Fibroblast of skin of scalp (primary cell): Measurements from ENCODE around the gene DPYSL4.
"Not testable (repeated sequence)": the region's sequence is repeated elsewhere in the genome, so short reads cannot be mapped to it uniquely, and the experiment has no call there.

Experiments used
- DNase-seq: peaks from one replicate; pipeline ENCODE4 v3.0.0-alpha.2; 2013

Gene DPYSL4

DNA sequence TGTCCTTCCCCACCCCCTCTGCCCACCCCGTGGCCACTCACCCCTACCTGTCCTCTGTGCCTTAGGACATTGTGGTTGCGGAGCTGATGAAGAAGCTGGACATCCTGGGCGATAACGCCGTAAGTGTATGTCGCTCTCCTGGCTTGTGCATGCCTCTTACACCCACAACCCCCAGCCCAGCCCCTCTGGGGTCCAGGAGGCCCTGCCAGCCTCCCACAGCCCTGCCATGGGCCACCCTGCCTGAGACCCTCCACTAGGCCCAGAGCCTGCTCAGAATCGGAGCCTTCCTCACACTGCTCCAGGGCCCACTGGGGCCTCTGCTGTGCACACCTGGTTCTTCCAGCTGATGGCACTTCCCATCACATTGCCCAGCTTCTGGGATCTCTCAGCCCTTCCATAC is 36.8 kb upstream of the DPYSL4 start:
- no peak for DNase-seq

DNA sequence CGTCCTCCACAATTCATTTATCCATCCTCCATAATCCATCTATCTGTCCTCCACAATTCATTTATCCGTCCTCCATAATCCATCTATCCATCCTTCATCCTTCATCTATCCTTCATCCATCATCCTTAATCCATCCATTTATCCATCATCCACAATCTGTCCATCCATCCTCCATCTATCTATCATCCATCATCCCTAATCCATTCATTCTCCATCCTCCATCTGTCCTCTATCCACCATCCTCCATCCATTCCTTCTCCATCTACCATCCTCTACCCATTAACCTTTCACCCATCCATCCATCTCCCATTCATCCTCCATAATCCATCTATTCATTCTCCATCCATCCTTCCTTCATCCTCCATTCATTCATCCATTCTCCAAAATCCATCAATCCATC is 36.0 kb upstream of the DPYSL4 start:
- no peak for DNase-seq

DNA sequence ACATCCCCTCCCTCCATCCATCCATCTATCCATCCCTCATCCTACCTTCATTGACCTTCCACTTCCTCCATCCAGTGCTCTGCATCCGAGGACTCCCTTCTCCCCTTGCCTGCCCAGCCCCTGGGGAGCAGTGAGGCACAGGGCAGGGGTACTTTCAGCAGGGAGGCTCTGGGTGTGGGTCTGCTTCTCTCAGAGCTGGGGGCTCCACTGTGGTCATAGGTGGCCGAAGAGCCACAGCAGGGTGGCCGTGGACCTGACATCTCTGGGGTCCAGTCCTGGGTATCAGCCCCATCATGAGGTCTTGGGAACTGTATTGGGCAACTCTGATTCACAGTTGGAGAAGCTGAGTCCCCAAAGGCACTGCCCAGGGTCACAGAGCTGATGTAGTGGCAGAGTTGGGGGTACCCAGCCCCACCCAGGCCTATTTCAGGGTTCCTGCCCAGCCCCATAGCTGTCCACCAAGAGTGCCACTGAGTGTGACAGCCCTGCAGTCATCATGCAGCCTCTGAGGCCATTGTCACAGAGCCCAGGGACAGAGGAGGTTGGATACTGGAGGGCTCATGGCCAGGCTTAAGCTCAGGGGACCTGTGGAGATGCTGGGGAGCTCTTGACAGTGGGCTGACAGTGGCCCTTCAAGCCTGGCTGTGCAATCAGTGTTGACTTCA is 35.3 kb upstream of the DPYSL4 start:
- DNase-seq, result no peak

GRCh38 chr10:132151951-132152505 is 34.7 kb upstream of the DPYSL4 start:
- DNase-seq, result no peak

GRCh38 chr10:132152896-132153580 is 33.7 kb upstream of the DPYSL4 start:
- no peak for DNase-seq

GRCh38 chr10:132153616-132154217 is 33.0 kb upstream of the DPYSL4 start:
- no peak for DNase-seq

DNA sequence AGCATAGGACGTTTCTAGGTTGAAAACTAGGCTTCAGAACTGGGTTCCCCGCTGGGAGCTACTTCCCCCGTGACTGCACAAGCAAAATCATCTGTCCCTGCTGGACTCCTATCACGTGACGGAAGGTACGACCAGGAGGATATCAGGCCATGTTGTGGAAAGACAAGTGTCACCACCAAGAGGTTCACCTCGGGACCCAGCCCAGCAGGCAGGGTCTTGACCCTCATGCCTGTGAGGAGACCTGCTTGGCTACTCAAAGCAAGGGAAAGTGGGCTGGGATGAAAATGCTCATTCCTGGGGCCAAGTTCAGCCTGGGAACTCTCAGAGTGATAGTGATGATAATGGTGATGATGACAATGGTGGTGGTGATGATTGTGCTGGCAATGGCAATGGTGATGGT is 32.3 kb upstream of the DPYSL4 start:
- no peak for DNase-seq

DNA sequence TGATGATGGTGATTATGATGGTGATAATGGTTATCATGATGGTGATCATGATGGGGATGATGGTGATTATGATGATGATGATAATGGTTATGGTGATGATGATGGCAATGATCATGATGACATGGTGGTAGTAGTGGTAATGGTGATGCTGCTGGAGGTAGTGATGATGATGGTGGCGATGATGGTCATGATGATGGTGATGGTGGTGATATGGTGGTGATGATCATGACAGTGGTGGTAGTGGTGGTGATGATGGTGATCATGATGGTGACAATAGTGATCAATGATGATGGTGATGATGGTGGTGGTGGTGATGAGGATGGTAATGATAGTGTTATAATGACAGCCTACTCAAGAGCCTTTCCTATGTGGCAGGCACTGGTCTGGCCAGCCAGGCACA is 31.8 kb upstream of the DPYSL4 start:
- no peak for DNase-seq

DNA sequence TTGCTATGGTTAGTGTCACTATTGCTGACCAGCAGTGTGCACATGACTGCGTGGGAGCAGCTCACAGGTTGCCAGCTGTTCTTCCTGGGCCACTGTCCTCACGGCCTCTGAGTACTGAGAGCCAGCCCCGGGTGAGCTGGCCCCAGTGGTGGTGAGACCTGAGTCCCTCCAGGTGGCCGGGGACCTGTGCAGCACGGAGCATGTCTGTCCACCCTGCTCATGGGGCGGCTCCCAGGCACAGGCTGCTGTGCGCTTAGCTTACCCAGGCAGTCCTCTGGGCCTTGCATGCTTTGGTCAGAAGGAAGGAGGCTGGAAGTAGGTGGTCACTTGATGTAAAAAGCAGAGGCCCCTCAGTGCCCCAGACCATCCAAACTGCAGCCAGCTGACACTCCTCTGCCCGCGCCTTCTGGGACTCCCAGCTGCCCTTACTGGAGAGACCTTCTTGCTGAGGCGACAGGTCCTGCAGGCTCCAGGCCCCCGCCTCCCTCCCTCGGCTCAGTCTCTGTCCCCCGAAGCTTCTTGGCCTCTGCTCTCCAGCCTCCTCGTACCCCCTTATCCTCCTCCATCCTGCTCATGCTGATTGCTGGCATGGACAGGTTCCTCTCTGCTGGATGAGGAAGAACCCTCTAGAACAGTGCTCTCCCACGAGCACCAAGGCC is 30.9 kb upstream of the DPYSL4 start:
- no peak for DNase-seq

GRCh38 chr10:132156382-132156781 is 30.4 kb upstream of the DPYSL4 start:
- no peak for DNase-seq

- no peak for DNase-seq
Measured at GRCh38 chr10:132157101-132157500, 29.6 kb upstream of the DPYSL4 start.

- no peak for DNase-seq
Measured at GRCh38 chr10:132158122-132158741, 28.5 kb upstream of the DPYSL4 start.

DNA sequence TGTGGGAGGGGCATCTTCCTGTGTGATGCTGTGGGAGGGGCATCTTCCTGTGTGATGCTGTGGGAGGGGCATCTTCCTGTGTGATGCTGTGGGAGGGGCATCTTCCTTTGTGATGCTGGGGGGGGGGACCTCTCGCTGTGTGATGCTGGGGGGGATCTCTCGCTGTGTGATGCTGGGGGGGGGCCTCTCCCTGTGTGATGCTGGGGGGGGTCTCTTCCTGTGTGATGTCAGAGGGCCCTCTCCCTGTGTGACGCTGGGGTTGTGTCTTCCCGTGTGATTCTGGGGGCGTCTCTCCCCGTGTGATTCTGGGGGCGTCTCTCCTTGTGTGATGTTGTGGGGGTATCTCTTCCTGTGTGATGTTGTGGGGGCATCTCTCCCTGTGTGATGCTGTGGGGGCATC is 27.9 kb upstream of the DPYSL4 start:
- DNase-seq, result no peak

DNA sequence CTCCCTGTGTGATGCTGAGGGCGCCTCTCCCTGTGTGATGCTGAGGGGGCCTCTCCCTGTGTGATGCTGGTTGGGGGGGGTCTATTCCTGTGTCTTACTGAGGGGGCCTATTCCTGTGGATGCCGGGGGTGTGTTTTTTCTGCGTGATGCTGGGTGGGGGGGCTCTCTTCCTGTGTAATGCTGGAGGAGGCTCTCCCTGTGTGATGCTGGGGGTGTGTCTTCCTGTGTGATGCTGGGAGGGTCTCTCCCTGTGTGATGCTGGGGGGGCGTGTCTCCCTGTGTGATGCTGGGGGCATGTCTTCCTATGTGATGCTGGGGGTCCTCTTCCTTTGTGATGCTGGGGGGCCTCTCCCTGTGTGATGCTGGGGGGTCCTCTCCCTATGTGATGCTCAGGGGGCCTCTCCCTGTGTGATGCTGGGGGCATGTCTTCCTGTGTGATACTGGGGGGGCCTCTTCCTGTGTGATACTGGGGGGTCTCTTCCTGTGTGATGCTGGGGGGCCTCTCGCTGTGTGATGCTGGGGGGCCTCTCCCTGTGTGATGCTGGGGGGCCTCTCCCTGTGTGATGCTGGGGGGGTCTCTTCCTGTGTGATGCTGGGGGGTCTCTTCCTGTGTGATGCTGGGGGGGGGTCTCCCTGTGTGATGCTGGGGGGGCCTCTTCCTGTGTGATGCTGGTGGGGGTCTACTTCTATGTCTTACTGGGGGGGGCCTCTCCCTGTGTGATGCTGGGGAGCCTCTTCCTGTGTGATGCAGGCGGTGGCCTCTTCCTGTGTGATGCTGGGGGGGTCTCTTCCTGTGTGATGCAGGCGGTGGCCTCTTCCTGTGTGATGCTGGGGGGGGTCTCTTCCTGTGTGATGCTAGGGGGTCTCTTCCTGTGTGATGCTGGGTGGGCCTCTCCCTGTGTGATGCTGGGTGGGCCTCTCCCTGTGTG is 27.2 kb upstream of the DPYSL4 start:
- not testable (repeated sequence) for DNase-seq

DNA sequence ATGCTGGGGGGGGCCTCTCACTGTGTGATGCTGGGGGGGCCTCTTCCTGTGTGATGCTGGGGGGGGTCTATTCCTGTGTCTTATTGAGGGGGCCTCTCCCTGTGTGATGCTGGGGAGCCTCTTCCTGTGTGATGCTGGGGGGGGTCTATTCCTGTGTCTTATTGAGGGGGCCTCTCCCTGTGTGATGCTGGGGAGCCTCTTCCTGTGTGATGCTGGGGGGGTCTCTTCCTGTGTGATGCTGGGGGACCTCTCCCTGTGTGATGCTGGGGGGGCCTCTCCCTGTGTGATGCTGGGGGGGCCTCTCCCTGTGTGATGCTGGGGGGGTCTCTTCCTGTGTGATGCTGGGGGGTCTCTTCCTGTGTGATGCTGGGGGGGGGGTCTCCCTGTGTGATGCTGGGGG is 26.5 kb upstream of the DPYSL4 start:
- DNase-seq, result not testable (repeated sequence)

GRCh38 chr10:132160834-132161622 is 25.7 kb upstream of the DPYSL4 start:
- DNase-seq, result not testable (repeated sequence)

DNA sequence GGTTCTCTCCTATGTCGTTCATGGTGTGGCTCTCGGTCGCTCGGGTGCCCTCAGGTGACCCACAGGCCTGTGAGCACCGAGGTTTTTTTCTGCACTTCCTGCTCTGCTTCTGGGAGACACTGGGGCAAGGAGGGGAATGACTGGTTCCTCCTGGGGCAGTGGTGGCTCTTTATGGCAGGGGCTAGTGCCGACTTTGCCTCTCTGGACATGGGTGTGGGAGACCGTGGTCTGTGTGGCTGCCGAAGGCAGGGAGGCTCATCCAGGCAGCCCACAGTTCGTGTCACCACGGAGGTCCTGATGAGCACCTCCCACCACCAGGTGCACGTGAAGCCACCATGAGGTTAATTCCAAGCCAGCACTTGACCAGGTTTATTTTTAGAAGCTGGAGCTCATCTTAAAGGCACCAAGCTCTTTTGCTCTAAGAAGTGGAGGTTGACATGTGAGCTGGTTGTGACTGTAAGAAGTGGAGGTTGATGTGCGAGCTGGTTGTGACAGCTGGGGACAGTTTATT is 24.7 kb upstream of the DPYSL4 start:
- DNase-seq, result no peak

DNA sequence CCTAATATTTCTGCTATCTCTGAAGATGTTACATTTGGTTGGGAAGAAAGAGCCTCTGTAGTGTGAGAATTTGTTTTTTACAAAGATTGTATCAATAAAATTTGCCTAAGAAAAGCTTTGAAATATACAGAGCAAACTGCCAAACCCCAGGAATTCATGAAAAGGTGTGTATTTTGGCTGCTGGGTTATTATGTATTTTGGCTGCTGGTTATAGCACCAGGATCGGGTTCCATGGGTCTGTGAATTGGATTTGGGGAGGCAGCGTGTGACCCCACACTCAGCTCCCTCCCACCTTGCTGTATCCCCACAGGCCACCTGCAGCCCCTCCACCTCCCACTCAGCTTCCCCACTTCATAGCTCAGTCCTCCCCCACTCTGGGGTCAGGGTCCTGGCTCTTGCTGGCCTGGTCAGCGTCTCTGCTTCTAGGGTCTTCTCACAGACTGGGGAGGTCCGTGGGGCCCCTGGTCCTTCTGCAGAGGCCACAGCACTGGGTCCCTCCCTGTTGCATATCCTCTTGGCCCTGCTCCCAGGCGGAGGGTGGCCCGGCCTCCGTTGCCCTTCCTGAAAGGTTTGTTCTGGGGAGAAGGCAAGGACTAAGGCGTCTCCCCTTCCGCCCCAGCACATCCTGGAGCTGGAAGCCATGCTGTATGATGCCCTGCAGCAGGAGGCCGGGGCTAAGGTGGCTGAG is 24.0 kb upstream of the DPYSL4 start:
- no peak for DNase-seq

DNA sequence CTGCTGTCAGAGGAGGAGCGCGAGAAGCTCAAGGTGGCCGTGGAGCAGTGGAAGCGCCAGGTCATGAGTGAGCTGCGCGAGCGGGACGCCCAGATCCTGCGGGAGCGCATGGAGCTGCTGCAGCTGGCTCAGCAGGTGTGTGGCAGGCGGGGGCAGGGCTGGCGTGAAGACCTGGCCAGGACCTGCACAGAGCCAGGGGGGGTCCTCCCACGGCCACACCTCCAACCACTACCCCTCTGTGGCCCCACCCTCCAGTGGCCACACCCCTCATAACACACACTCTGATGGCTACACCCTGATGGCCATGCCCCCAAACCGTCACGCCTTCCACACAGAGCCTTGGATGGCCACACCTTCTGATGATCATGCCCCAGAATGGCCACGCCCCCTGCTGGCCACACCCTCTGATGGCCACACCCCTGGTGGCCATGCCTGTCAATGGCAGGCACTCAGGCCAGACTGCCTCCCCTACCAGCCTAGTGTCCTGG is 23.4 kb upstream of the DPYSL4 start:
- peak; percentile 8 for DNase-seq
